ENCODE measurements around the gene AGAP1.

AGAP1 gene

GRCh38 chr2:236026841-236027240 lies 533.0 kb downstream of the AGAP1 start:
- TF ChIP-seq CTCF (conservative IDR thresholded peaks at IDR 0.05) = no peak
- H3K27ac ChIP-seq = no peak overlapping the region

- no peak overlapping the region for H3K27ac ChIP-seq
- TF ChIP-seq CTCF (conservative IDR thresholded peaks at IDR 0.05) = no peak
Measured at GRCh38 chr2:236028066-236028465, 534.2 kb downstream of the AGAP1 start.

GRCh38 chr2:236033462-236033861 lies 539.6 kb downstream of the AGAP1 start:
- H3K27ac ChIP-seq = no peak overlapping the region
- TF ChIP-seq CTCF (conservative IDR thresholded peaks at IDR 0.05) = no peak

GRCh38 chr2:236034974-236035373 lies 541.1 kb downstream of the AGAP1 start:
- no peak for TF ChIP-seq CTCF (conservative IDR thresholded peaks at IDR 0.05)
- no peak overlapping the region for H3K27ac ChIP-seq

GRCh38 chr2:236036045-236036444 lies 542.2 kb downstream of the AGAP1 start:
- TF ChIP-seq CTCF (conservative IDR thresholded peaks at IDR 0.05) = no peak
- H3K27ac ChIP-seq = no peak overlapping the region

GRCh38 chr2:236038096-236038495 lies 544.3 kb downstream of the AGAP1 start:
- H3K27ac ChIP-seq = no peak overlapping the region
- no peak for TF ChIP-seq CTCF (conservative IDR thresholded peaks at IDR 0.05)

- no peak for TF ChIP-seq CTCF (conservative IDR thresholded peaks at IDR 0.05)
- no peak overlapping the region for H3K27ac ChIP-seq
Measured at GRCh38 chr2:236040600-236041328, 546.9 kb downstream of the AGAP1 start.

Data from VCaP (cell line).